OCI-LY3 (cell line): ENCODE measurements around the gene RPRML.
"Not testable (repeated sequence)": the region's sequence is repeated elsewhere in the genome, so short reads cannot be mapped to it uniquely, and the experiment has no call there.

Experiments
- H2AFZ ChIP-seq: fragments of 200-600, 300-600 bp; shearing (Covaris generic); 2 replicates; pipeline ENCODE4 v1.6.0; 2014; ENCODE audit warnings: antibody characterized with exemption, low read depth, low read length
- H3K27ac ChIP-seq: fragments of 200-600, 300-600 bp; sonication (generic); 2 replicates; pipeline ENCODE4 v1.5.1; 2014; ENCODE audit warnings: mild to moderate bottlenecking, low read length, moderate library complexity, mixed read lengths
- H3K27me3 ChIP-seq: fragments of 200-600, 300-600 bp; sonication (generic); 2 replicates; pipeline ENCODE4 v1.6.1; 2014; ENCODE audit warnings: low read depth, low read length, mixed read lengths
- H3K36me3 ChIP-seq: fragments of 200-600, 300-600 bp; sonication (generic); replicated peaks from 2 replicates; pipeline ENCODE3; 2014; ENCODE audit warnings: low read depth, low read length, mixed read lengths
- H3K4me1 ChIP-seq: fragments of 300-600, 200-600 bp; sonication (generic); 2 replicates; pipeline ENCODE4 v1.6.1; 2014; ENCODE audit warnings: low read length, mixed read lengths
- H3K4me2 ChIP-seq: fragments of 200-600, 300-600 bp; sonication (generic); 2 replicates; pipeline ENCODE4 v1.6.1; 2014; ENCODE audit warnings: low read length, mixed read lengths
- H3K4me3 ChIP-seq: fragments of 300-600, 200-600 bp; sonication (generic); 2 replicates; pipeline ENCODE4 v1.5.1; 2014; ENCODE audit warnings: antibody characterized with exemption, mild to moderate bottlenecking, low read length, moderate library complexity
- H3K79me2 ChIP-seq: fragments of 300-600, 200-600 bp; shearing (Covaris generic); 2 replicates; pipeline ENCODE4 v1.6.1; 2014; ENCODE audit warnings: mild to moderate bottlenecking, low read length, mixed read lengths
- H3K9ac ChIP-seq: fragments of 300-600, 200-600 bp; shearing (Covaris generic); 2 replicates; pipeline ENCODE4 v1.6.0; 2014; ENCODE audit warnings: mild to moderate bottlenecking, low read length, moderate library complexity
- H3K9me3 ChIP-seq: fragments of 200-600, 300-600 bp; shearing (Covaris generic); 2 replicates; pipeline ENCODE4 v1.6.1; 2014; ENCODE audit warnings: low read length, mixed read lengths; ENCODE audit not compliant: insufficient read depth
- H4K20me1 ChIP-seq: fragments of 200-600, 300-600 bp; sonication (generic); 2 replicates; pipeline ENCODE4 v1.6.1; 2016; ENCODE audit warnings: low read length, mixed read lengths; ENCODE audit not compliant: insufficient read depth
- EZH2phosphoT487 ChIP-seq: fragments of 200-600 bp; shearing (Covaris generic); IDR thresholded peaks from 2 replicates; pipeline ENCODE4 v1.6.1; 2018; ENCODE audit warnings: antibody characterized with exemption, mixed run types, low read depth
- TF ChIP-seq, protein P1 (sequence below): fragments of 200-600, 300-600 bp; sonication (generic); IDR thresholded peaks from 2 replicates; pipeline ENCODE4 v1.5.1; 2014; ENCODE audit warnings: antibody characterized with exemption, low read length, low read depth

The RPRML gene

DNA sequence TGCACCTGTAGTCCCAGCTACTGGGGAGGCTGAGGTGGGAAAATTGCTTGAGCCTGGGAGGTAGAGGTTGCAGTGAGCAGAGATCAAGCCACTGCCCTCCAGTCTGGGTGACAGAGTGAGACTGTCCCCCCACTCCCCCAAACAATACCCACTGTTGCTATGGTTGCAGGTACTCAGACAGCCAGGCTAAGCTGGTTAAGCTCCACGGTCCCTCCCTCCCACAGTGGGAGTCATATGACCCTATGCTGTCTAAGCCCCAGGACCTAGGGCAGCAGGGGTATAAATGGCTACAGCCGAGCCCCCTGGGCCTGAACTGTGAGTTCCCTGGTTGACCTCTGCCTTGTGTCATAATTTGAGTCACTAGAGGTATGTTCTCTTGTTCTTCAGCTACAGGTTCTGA lies 15.9 kb upstream of the RPRML start:
- Histone ChIP-seq H3K79me2 (no peaks in the 10 kb centered on the region), H3K9me3 (no peaks in the 10 kb centered on the region), H3K9ac (no peak overlapping the region), H2AFZ (no peak overlapping the region), H3K27me3 (no peaks in the 10 kb centered on the region), H3K36me3 (no peaks in the 10 kb centered on the region), H4K20me1 (no peaks in the 10 kb centered on the region), H3K4me1 (no peaks in the 10 kb centered on the region), H3K4me3 (no peak overlapping the region), H3K27ac (no peak overlapping the region), H3K4me2 (no peak overlapping the region)
- TF ChIP-seq EZH2phosphoT487, result no peak
- TF ChIP-seq, protein P1, sequence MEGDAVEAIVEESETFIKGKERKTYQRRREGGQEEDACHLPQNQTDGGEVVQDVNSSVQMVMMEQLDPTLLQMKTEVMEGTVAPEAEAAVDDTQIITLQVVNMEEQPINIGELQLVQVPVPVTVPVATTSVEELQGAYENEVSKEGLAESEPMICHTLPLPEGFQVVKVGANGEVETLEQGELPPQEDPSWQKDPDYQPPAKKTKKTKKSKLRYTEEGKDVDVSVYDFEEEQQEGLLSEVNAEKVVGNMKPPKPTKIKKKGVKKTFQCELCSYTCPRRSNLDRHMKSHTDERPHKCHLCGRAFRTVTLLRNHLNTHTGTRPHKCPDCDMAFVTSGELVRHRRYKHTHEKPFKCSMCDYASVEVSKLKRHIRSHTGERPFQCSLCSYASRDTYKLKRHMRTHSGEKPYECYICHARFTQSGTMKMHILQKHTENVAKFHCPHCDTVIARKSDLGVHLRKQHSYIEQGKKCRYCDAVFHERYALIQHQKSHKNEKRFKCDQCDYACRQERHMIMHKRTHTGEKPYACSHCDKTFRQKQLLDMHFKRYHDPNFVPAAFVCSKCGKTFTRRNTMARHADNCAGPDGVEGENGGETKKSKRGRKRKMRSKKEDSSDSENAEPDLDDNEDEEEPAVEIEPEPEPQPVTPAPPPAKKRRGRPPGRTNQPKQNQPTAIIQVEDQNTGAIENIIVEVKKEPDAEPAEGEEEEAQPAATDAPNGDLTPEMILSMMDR, result no peak

DNA sequence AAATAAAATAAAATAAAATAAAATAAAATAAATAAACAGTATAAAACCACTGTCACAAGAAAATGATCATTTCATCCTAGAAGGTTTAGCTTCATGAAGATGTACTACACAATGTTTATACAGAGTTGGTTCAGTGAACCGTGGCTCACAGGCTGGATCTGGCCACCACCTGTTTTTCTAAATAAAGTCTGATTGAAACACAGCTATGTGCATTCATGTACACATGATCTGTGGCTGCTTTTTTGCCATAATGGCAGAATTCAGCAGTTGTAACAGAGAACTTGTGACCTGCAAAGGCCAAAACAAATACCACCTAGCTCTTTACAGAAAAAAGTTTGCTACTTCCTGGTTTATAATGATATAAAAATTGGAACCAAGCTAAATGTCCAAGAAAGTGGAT lies 12.6 kb upstream of the RPRML start:
- no peak for TF ChIP-seq EZH2phosphoT487
- TF ChIP-seq, protein P1, result no peak
- H2AFZ ChIP-seq, result no peak overlapping the region
- H3K27ac ChIP-seq, result no peak overlapping the region
- no peaks in the 10 kb centered on the region for H3K4me1 ChIP-seq
- H3K27me3 ChIP-seq, result peaks cover 5% of the 10 kb centered on the region; the same call in 1 of the 2 replicates
- H3K9me3 ChIP-seq, result no peaks in the 10 kb centered on the region
- no peaks in the 10 kb centered on the region for H3K36me3 ChIP-seq
- H3K9ac ChIP-seq, result no peak overlapping the region
- H3K4me3 ChIP-seq, result no peak overlapping the region
- no peaks in the 10 kb centered on the region for H4K20me1 ChIP-seq
- H3K79me2 ChIP-seq, result no peaks in the 10 kb centered on the region
- H3K4me2 ChIP-seq, result no peak overlapping the region

DNA sequence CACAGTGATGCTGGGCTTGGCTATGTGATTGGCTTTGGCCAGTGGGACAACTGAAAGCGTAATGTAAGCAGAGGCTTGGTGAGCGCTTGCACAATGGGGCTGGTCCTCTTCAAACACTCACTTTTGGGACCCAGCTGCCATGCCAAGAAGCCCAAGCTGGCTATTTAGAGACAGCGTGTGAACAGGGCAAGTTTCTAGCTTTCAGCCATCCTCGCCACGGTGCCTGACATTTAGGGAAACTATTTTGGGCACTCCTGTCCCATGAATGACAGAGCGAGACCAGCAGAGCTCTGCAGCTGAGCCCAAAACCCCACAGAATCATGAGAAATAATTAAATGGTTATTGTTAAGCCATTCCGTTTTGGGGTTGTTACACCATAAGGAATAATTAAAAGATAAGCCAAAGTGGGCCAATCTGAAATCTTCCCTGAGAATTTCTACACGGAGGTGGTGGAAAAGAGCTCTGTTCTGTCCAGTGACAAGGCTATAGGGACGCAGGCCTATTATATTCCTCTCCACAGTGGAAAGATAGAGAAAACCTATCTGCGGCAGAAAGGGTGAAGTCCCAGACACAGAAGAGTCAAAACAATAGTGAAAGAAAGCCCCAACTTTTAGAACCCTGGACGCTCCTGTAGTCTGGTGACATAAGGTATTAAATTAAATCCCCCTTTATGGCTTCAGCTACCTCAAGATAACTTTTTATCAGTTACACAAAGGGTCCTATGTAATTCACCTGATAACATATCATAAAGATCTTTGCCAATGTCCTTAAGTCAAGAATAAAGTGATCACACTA lies 10.8 kb upstream of the RPRML start:
- H3K36me3 ChIP-seq, result no peaks in the 10 kb centered on the region
- peaks cover 8% of the 10 kb centered on the region; the same call in 1 of the 2 replicates for H3K27me3 ChIP-seq
- no peak overlapping the region for H3K4me2 ChIP-seq
- H2AFZ ChIP-seq, result no peak overlapping the region
- H3K27ac ChIP-seq, result no peak overlapping the region
- H3K4me1 ChIP-seq, result no peaks in the 10 kb centered on the region
- no peaks in the 10 kb centered on the region for H3K9me3 ChIP-seq
- TF ChIP-seq, protein P1, result no peak
- no peak for TF ChIP-seq EZH2phosphoT487
- no peak overlapping the region for H3K4me3 ChIP-seq
- H3K79me2 ChIP-seq, result no peaks in the 10 kb centered on the region
- H4K20me1 ChIP-seq, result no peaks in the 10 kb centered on the region
- H3K9ac ChIP-seq, result no peak overlapping the region

DNA sequence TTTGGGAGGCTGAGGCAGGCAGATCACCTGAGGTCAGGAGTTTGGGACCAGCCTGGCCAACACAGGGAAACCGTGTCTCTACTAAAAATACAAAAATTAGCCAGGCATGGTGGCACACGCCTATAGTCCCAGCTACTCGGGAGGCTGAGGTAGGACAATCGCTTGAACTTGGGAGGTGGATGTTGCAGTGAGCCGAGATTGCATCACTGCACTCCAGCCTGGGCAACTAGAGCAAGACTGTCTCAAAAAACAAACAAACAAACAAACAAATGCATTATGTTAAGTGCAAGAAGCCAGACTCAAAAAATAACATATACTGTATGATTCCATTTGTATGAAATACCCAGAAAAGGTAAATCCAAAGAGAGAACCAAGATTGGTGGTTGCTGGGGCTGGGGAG lies 8.9 kb upstream of the RPRML start:
- H3K27ac ChIP-seq, H4K20me1 ChIP-seq, H3K4me2 ChIP-seq, H3K4me3 ChIP-seq, H3K9ac ChIP-seq, H3K4me1 ChIP-seq, H3K79me2 ChIP-seq, H3K9me3 ChIP-seq, H3K36me3 ChIP-seq, H3K27me3 ChIP-seq, H2AFZ ChIP-seq: not testable (repeated sequence)
